ENCODE results near the gene CDKN1C.

Gene CDKN1C

DNA sequence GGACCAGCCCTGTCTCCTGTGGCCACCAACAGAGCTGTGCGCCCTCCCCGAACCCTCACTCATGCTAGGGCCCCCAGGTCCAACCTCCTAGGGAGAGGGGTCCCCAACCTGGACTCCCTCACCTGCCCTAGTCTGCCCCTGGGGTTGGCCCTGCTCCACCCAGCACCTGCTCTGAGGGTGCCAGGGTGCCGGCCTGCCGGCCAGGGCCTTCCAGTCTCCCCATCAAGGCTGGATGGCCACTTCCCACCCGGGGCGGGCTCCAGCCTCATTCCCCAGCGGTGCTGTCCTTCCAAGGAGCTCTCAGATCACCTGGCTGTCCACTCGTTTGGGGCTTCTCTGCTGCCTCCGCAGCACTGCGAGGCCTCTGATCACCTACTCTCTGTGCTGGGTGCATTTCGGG, 39.1 kb downstream of the CDKN1C start:
- DNase-seq (ENCODE audit: low spot score): no peak

GRCh38 chr11:2846056-2846455, 39.5 kb downstream of the CDKN1C start:
- no peak for DNase-seq (ENCODE audit: low spot score)

DNA sequence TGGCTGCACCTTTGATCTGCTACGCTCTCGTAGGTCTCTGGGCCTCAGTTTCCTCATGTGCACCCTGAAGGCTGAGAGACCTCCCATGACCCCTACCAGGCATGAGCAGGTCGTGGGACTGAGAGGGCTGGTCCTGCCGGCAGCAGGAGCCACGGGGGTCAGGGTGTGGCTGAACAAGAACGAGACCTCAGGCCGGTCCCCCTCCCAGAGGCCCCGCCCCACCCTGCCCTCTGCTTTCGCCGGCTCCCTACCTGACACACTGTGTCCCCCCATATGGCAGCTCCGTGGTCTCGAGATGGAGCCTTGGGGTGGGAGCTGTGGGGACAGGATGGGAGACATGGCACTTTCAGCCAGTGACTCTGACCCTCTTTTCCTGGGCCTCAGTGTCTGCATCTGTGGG, 40.6 kb downstream of the CDKN1C start:
- no peak for DNase-seq (ENCODE audit: low spot score)

GRCh38 chr11:2844116-2844842, 41.3 kb downstream of the CDKN1C start:
- no peak for DNase-seq (ENCODE audit: low spot score)

GRCh38 chr11:2843551-2843950, 42.0 kb downstream of the CDKN1C start:
- DNase-seq (ENCODE audit: low spot score): no peak

GRCh38 chr11:2842876-2843275, 42.7 kb downstream of the CDKN1C start:
- no peak for DNase-seq (ENCODE audit: low spot score)

DNA sequence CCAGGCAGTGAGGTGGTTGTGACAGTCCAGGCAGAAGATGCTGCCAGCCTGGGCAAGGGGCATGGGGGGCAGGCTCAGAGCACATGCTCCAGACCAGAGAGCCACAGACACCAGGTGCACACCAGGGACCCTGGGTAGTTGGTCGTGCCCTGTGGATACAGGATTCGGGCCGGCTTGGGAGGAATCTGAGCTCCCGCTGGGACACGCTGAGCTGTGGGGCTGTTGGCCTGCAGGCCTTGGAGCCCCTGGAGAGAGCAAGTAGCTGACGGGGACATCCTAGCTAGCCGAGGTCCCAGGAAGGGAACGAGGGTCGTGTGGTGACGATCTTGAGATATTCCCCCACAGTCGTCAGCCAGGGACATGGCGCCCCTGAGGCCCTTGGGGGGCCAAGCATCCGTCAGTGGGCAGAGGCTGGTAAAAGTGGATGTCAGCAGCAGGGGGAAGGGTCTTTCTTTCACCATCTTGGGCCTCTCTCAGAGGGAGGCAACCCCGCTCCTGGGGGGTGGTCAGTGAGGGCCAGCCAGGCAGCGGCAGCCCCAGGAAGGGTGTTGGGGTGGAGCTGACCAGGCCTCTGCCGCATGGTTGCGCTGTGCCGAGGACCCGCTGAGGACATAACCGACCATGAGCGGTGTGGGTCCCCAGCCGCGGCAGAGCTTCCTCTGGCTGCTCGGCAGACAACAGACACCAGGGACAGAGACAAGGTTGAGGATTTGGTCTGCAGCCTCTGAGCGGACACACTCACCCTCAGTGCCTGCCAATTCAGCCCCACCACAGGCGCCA, 44.0 kb downstream of the CDKN1C start:
- no peak for DNase-seq (ENCODE audit: low spot score)

GRCh38 chr11:2839395-2839943, 46.1 kb downstream of the CDKN1C start:
- no peak for DNase-seq (ENCODE audit: low spot score)

DNA sequence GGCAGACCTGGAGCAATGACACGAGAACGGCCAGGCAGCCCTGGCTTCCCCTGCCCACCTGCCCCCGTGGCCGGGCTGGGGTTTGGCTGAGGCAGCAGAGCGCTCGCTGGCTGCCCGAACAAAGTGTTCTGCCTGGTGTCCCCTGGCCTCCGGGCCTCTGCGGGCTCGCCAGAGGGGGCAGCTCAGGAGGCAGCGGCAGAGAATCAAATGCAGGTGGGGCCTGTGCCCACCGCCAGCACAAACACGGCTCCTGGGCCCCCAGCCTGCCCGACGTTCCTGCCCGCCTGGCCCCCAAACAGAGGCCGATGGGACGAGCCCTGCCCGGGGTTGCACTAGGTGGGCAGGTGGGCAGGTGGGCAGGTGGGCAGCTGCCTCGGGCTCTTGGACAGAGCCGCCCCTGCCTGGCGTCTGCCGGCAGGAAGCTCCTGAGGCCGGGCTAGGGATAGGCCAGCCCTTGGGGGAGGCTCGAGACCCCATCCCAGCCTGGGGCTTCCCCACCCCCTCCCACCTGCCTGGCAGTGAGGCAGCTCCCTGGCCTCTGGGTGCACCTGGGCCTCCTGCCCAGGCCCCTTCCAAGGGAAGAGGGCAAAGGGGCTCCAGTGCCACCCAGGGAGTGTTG, 46.8 kb downstream of the CDKN1C start:
- no peak for DNase-seq (ENCODE audit: low spot score)

- DNase-seq (ENCODE audit: low spot score): no peak
These were observed 47.5 kb downstream of the CDKN1C start for GRCh38 chr11:2838091-2838490.

DNA sequence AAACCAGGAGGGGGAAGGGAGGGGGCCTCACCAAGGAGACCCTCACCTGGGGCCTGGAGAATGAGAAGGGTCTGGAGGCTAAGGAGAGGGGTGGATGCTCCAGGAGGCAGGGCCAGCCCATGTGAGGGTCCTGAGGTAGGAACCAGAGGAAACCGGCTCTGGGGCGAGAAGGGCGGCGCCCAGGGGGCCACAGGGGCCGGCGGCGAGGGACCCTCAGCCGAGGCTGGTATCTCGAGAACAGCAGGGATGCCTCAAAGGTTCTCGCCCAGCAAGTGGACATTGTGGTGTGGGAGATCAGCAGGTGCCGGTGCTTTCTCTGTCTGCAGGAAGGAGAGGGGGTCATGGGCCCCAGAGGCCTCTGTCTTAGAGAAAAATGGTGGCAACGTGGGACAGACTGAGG, 47.9 kb downstream of the CDKN1C start:
- no peak for DNase-seq (ENCODE audit: low spot score)

DNA sequence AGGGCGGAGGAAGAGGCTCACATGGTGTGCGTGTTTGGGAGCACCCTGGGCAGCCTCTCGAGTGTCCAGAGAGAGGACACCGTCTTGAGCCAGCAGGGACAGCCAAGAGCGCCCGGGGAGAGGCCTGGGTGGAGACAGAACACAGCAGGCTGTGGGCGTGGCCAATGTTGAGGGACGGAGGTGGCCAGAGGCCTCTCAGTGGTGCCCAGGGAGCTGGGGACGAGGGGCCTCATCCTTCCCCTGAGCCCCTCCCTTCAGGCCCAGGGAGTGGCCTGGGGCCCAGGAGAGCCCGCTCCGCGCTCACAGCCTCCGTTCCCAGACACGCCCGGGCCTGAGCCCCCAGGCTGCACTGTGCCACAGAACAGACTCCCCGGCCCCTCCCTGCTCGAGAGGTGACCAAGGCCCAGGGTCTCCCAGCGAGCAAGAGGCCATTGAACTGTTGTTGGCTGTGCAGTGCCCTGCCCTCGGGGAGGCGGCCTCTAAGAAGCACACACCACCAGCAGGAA, 48.4 kb downstream of the CDKN1C start:
- DNase-seq (ENCODE audit: low spot score): peak; percentile 87

DNA sequence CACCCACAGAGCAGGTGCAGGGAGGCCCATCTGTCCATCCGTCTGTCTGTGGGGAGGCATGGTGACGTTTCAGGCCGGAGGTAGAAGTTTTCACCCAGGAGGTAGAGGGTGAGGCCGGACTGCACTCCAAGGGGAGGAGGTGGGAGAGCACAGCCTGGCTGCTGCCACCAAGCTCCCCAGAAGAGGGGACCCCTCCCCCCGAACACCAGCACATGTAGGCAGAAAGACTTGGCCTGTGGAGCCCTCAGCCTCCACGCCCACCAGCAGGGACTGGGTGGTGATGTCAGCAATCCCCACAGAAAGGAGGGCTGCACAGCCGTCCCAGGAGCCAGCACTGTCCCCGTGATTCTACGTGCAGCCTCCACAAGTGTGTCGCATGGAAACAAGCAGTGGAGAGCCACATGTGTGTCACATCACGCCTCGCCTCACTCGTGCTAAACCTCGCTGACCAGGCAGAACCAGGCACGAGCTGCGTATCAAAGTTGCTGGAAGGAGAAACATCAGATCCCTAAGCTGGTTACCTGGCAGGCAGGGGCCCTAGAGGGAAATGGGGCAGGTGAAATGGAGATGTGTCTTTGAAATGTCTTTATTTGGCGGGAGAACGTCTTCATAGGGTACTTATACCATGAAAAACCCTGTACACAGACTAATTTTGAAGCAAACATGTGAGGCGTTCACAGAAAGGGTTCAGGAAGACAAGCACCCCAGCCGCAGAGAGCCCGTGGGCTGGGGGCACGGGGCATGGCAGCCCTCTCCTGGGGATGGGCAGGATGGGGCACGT, 49.1 kb downstream of the CDKN1C start:
- DNase-seq (ENCODE audit: low spot score): no peak

GRCh38 chr11:2835751-2836150, 49.8 kb downstream of the CDKN1C start:
- DNase-seq (ENCODE audit: low spot score): no peak

DNA sequence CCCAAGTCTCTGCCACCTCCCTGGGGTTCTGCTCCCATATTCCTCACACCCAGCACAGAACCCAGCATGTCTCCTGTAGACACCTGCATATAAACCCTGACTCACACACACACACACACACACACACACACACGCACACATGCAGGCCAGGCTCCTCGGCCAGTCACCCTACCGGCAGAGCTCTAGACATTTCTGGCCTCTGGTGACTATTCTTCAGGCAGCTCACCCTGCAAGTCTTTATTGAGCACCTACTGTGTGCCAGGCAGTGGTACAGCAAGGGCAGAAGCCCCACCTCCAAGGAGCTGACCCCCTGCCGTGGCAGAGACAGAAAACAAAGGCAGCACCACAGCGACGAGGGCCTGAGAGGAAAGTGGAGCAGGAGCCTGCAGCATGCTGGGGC, 50.3 kb downstream of the CDKN1C start:
- no peak for DNase-seq (ENCODE audit: low spot score)

- DNase-seq (ENCODE audit: low spot score): no peak
These were observed 50.9 kb downstream of the CDKN1C start for GRCh38 chr11:2834503-2835273.

GRCh38 chr11:2833716-2834502, 51.7 kb downstream of the CDKN1C start:
- DNase-seq (ENCODE audit: low spot score): no peak
